A549 treated with GW870086 at 1 μM for 4 hours (cell line): Measurements from ENCODE around the gene RDX. TPM values are rescaled to one million over a fixed set of nuclear protein-coding genes. Genes with fewer than 3 reads are reported as not detected.

ENCODE experiments used
- total RNA-seq: library from RNA; stranded (reverse); fragments of 200-300 nt; extraction: Qiagen RNA extraction; gene quantifications from 5 replicates; pipeline ENCODE4 v1.2.3, GENCODE V29; 2022; ENCODE audit warnings: low read depth

RDX gene
- total RNA-seq, result 82.3 to 140 TPM (median 126 TPM) in 5 replicates

DNA sequence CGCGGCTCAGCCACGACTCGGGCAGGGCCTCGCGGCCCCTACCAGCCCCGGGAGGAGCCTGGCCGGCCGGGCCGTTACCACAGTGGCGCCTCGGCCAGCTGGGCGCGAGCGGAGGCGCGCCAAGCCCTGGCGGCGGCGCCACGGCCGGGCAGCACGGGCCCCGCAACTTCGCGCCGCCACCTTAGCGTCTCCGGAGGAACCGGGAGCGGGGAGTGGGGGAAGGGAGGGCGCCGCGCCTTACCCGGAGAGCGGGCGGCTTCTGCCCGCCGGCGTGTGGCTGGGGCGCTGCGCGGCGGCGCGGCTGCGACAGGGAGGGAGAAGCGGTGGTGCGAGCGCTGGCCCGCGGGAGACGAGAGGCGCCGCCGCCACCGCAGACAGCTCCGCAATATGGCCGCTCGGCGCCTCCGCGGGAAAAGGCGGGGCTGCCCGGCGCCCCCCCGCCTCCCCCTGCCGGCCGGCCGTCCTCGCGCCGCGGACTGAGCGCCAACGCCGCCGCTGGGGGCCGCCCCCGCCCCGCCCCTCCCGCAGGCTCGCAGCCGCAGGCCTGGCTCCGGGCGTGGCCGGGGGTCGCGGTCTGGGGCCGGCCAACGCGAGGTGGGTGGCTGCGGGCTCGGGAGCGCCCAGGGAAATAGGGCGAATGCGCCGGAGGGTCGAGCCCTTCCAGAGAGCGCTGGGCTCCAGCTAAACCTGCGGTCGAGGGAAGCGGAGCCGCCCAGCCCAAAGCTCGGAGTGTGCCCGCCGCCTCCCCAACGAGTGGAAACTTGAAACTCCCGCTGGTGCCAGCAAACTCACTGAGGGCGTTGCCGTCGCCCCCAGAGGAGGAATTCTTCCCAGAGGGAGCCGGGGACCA lies at the start of gene RDX:
Gene RDX (minus strand): TSS at position 389 of the 850 bp plus-strand sequence. CDS start 16,922 bp downstream, outside the sequence.

Other genes starting within 250 kb of the RDX start
- 5.1 to 9.0 TPM (median 8.0 TPM) in 5 replicates for gene ZC3H12C, start 203.2 kb downstream of the RDX start, total RNA-seq
- gene FDX1, start 133.3 kb upstream of the RDX start, total RNA-seq, result 14.8 to 16.4 TPM (median 16.0 TPM) in 5 replicates